ENCODE data around the gene ADCY3. TPM values are rescaled to one million over a fixed set of nuclear protein-coding genes. Genes with fewer than 3 reads are reported as not detected.

ADCY3 gene
- total and polyA plus RNA-seq, 2 of the 4 experiments (the other 2 are of a cell fraction), result 17.4 to 46.1 TPM

DNA sequence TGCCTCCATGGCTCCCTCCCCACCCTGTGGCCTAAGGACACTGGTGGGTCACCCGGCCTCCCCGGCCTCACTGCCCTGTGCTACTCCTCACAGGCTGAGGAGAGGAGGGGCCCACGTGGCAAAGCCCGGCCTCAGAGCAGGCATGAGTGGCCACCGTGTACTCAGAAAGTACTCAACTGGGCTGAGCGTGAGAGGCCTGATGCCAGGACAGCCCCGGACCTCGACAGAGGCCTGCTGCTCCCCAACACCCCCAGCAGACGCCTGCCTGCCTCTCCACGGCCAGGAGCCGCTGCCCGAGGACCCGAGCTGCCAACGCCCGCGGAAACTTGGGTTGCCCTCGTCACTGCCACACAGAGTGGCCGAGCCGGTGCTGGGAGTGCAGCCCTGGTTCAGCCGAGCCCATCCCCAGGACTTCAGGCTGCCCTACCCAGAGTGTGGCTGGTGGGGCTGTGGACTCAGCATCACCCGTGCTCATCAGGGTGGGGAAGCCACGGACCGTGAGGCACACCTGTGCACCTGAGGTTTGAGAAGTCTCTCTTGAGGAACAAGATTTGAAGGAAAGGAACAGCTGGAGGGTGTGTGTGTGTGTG, 67.5 kb downstream of the ADCY3 start:
- Histone ChIP-seq H3K9me3 (ENCODE audit: control insufficient read depth, insufficient read depth, low read length) (no peaks in the 10 kb centered on the region), H3K4ac (ENCODE audit: low read depth, low read length) (no peak overlapping the region), H2BK20ac (ENCODE audit: low read depth, low read length) (no peak overlapping the region), H4K20me1 (ENCODE audit: insufficient read depth, low read length) (no peaks in the 10 kb centered on the region), H4K8ac (ENCODE audit: low read depth in 2 of 2, low read length in 2 of 2) (no peak overlapping the region), H2BK5ac (ENCODE audit: low read depth, low read length, poor library complexity, severe bottlenecking) (no peak overlapping the region), H2AK9ac (replicated peaks; ENCODE audit: low read depth, low read length, poor library complexity) (no peak overlapping the region), H3K79me1 (ENCODE audit: low read depth in 1 of 2, low read length in 2 of 2) (peaks cover 0 to 16% of the 10 kb centered on the region in 2 experiments; a peak in 2 of 4 replicates), H4K5ac (ENCODE audit: low read depth, low read length) (no peak overlapping the region), H3K27me3 (ENCODE audit: control insufficient read depth, insufficient read depth, low read length) (no peaks in the 10 kb centered on the region), H3K4me1 (ENCODE audit: control insufficient read depth, insufficient read depth, low read length) (peaks cover 26% of the 10 kb centered on the region), H3K36me3 (ENCODE audit: control insufficient read depth, insufficient read depth, low read length) (no peaks in the 10 kb centered on the region), H2AK5ac (ENCODE audit: low read depth, low read length) (no peak overlapping the region), H3K4me2 (ENCODE audit: low read depth, low read length) (no peak overlapping the region), H2AFZ (replicated peaks; ENCODE audit: low read length, poor library complexity) (no peak overlapping the region), H3K27ac (ENCODE audit: insufficient read depth, low read length) (no peak overlapping the region), H3K4me3 (ENCODE audit: insufficient read depth, low read depth, low read length) (no peak overlapping the region), H3K56ac (ENCODE audit: extremely low read depth, insufficient read depth, low read length) (no peak overlapping the region), H3K23ac (ENCODE audit: low read depth, low read length) (no peak overlapping the region), H2BK15ac (ENCODE audit: low read depth, low read length) (no peak overlapping the region), H3K18ac (ENCODE audit: low read depth, low read length) (no peak overlapping the region), H3K14ac (replicated peaks; ENCODE audit: low read depth, low read length) (no peak overlapping the region), H4K91ac (ENCODE audit: insufficient read depth, low read depth, low read length) (no peak overlapping the region), H2BK120ac (ENCODE audit: low read depth, low read length) (no peak overlapping the region), H3K9ac (ENCODE audit: low read depth, low read length) (no peak overlapping the region), H3K9me1 (ENCODE audit: insufficient read depth, low read length) (peaks cover 17% of the 10 kb centered on the region)
- DNase-seq (no peak), ATAC-seq (ENCODE audit: low read depth) (no peak)
- 92% methylated on average over 11 of the region's 23 CpGs; no CpG with 5 or more reads in 1 of the 2 experiments for WGBS, 2 experiments (ENCODE audit: extremely low coverage in 2 of 2, insufficient read length in 1 of 2)
- no TSS peak for BruUV-seq (replicated peaks)
- ChIA-PET CTCF (no interaction called here), POLR2A (ENCODE audit: unreplicated experiment) (no interaction called here)
- TF ChIP-seq NFE2L2 (IDR thresholded peaks at IDR 0.05; ENCODE audit: low read depth, low read length), result no peak
- TF ChIP-seq, protein P1, sequence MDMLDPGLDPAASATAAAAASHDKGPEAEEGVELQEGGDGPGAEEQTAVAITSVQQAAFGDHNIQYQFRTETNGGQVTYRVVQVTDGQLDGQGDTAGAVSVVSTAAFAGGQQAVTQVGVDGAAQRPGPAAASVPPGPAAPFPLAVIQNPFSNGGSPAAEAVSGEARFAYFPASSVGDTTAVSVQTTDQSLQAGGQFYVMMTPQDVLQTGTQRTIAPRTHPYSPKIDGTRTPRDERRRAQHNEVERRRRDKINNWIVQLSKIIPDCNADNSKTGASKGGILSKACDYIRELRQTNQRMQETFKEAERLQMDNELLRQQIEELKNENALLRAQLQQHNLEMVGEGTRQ (IDR thresholded peaks at IDR 0.05; ENCODE audit: low read depth, low read length), result no peak
- TF ChIP-seq CEBPB (IDR thresholded peaks at IDR 0.05; ENCODE audit: low read depth, low read length), result no peak
- TF ChIP-seq MAFK (IDR thresholded peaks at IDR 0.05; ENCODE audit: low read depth, low read length), result no peak
- no peak for TF ChIP-seq RAD21 (IDR thresholded peaks at IDR 0.05; ENCODE audit: low read length)
- TF ChIP-seq RCOR1 (IDR thresholded peaks at IDR 0.05; ENCODE audit: insufficient replicate concordance, low read length), result no peak
- no peak for TF ChIP-seq MXI1 (IDR thresholded peaks at IDR 0.05; ENCODE audit: borderline replicate concordance, low read depth, low read length)
- TF ChIP-seq FOS (IDR thresholded peaks at IDR 0.05; ENCODE audit: low read depth, low read length), result no peak
- dilution Hi-C loops (cut with HindIII; ENCODE audit: low sequenced_read_pairs, unreplicated experiment), result no loop called here
- intact Hi-C loops (cut with micrococcal nuclease), result no loop called here
- in situ Hi-C loops (cut with MboI; ENCODE audit: low sequenced_read_pairs), result no loop called here

Measured in IMR-90 (cell line).